IMR-90 (cell line): ENCODE data around the gene PDE4A. TPM values are rescaled to one million over a fixed set of nuclear protein-coding genes. Genes with fewer than 3 reads are reported as not detected.

Experiments
- ATAC-seq: fragments of 200-7000 bp; cut with Tn5 transposase; 2 replicates; pipeline ENCODE4 v1.9.1; 2020; ENCODE audit warnings: low read depth, mild to moderate bottlenecking, moderate library complexity
- BruUV-seq: library from RNA; stranded (reverse); fragments of 400-500 nt; replicated peaks from 2 replicates; lab custom pipeline; 2021; lab: Mats Ljungman, UMichigan
- CTCF ChIA-PET: fragments of 300-600 bp; formaldehyde crosslinking; extraction: SDS; loops from one replicate; lab custom pipeline; 2021; ENCODE audit warnings: antibody characterized with exemption; lab: Yijun Ruan, JAX
- POLR2A ChIA-PET: fragments of 300-600 bp; sonication (Branson Sonifier 250); formaldehyde crosslinking; loops from one replicate; lab custom pipeline; 2022; ENCODE audit warnings: antibody characterized with exemption; ENCODE audit not compliant: unreplicated experiment; lab: Charles Lee
- DNase-seq: peaks from one replicate; pipeline ENCODE4 v3.0.0; 2013
- H2AFZ ChIP-seq: replicated peaks from 2 replicates; pipeline ENCODE3; 2013; ENCODE audit warnings: low read length, mild to moderate bottlenecking; ENCODE audit not compliant: poor library complexity
- H2AK5ac ChIP-seq: 2 replicates; pipeline ENCODE4 v1.6.1; 2013; ENCODE audit warnings: low read depth, low read length, inconsistent platforms
- H2AK9ac ChIP-seq: replicated peaks from 2 replicates; pipeline ENCODE3; 2013; ENCODE audit warnings: mild to moderate bottlenecking, low read depth, low read length, moderate library complexity; ENCODE audit not compliant: poor library complexity
- H2BK120ac ChIP-seq: 2 replicates; pipeline ENCODE4 v1.6.1; 2013; ENCODE audit warnings: low read depth, low read length, inconsistent platforms
- H2BK15ac ChIP-seq: 3 replicates; pipeline ENCODE4 v1.6.1; 2013; ENCODE audit warnings: low read depth, low read length, inconsistent platforms
- H2BK20ac ChIP-seq: 2 replicates; pipeline ENCODE4 v1.6.1; 2013; ENCODE audit warnings: low read depth, mild to moderate bottlenecking, inconsistent platforms, low read length, moderate library complexity
- H2BK5ac ChIP-seq: 2 replicates; pipeline ENCODE4 v1.6.1; 2013; ENCODE audit warnings: mild to moderate bottlenecking, low read depth, low read length, inconsistent platforms; ENCODE audit not compliant: poor library complexity, severe bottlenecking
- H3K14ac ChIP-seq: replicated peaks from 2 replicates; pipeline ENCODE4 v1.6.1; 2013; ENCODE audit warnings: low read depth, low read length, inconsistent platforms
- H3K18ac ChIP-seq: 2 replicates; pipeline ENCODE4 v1.6.1; 2013; ENCODE audit warnings: low read depth, low read length, control low read depth
- H3K23ac ChIP-seq: 2 replicates; pipeline ENCODE4 v1.6.1; 2013; ENCODE audit warnings: low read depth, low read length, inconsistent platforms
- H3K27ac ChIP-seq: 2 replicates; pipeline ENCODE4 v1.5.1; 2013; ENCODE audit warnings: mild to moderate bottlenecking, control low read depth, low read length; ENCODE audit not compliant: insufficient read depth
- H3K27me3 ChIP-seq: 2 replicates; pipeline ENCODE4 v1.6.1; 2013; ENCODE audit warnings: low read length; ENCODE audit not compliant: control insufficient read depth, insufficient read depth
- H3K36me3 ChIP-seq: 2 replicates; pipeline ENCODE4 v1.6.1; 2013; ENCODE audit warnings: low read length, mixed read lengths; ENCODE audit not compliant: control insufficient read depth, insufficient read depth
- H3K4ac ChIP-seq: 2 replicates; pipeline ENCODE4 v1.6.1; 2013; ENCODE audit warnings: low read depth, low read length, inconsistent platforms
- H3K4me1 ChIP-seq: 2 replicates; pipeline ENCODE4 v1.6.1; 2013; ENCODE audit warnings: low read length, mixed read lengths; ENCODE audit not compliant: control insufficient read depth, insufficient read depth
- H3K4me2 ChIP-seq: 2 replicates; pipeline ENCODE4 v1.6.1; 2013; ENCODE audit warnings: low read depth, mild to moderate bottlenecking, control low read depth, low read length, moderate library complexity
- H3K4me3 ChIP-seq: 2 replicates; pipeline ENCODE4 v1.5.1; 2013; ENCODE audit warnings: low read depth, mild to moderate bottlenecking, control low read depth, low read length, moderate library complexity; ENCODE audit not compliant: insufficient read depth
- H3K56ac ChIP-seq: 2 replicates; pipeline ENCODE4 v1.6.1; 2013; ENCODE audit warnings: low read length, inconsistent platforms; ENCODE audit not compliant: insufficient read depth; ENCODE audit errors: extremely low read depth
- H3K79me1 ChIP-seq, 2 experiments: 2 replicates each; pipeline ENCODE4 v1.6.1; 2013; ENCODE audit warnings: low read length in 2 of 2, inconsistent platforms in 1 of 2, low read depth in 1 of 2
- H3K9ac ChIP-seq: 2 replicates; pipeline ENCODE4 v1.6.1; 2013; ENCODE audit warnings: low read depth, low read length, control low read depth
- H3K9me1 ChIP-seq: 2 replicates; pipeline ENCODE4 v1.6.1; 2013; ENCODE audit warnings: low read length, inconsistent platforms; ENCODE audit not compliant: insufficient read depth
- H3K9me3 ChIP-seq: 2 replicates; pipeline ENCODE4 v1.6.1; 2013; ENCODE audit warnings: low read length; ENCODE audit not compliant: control insufficient read depth, insufficient read depth
- H4K20me1 ChIP-seq: 2 replicates; pipeline ENCODE4 v1.6.1; 2013; ENCODE audit warnings: low read length, inconsistent platforms; ENCODE audit not compliant: insufficient read depth
- H4K5ac ChIP-seq: 2 replicates; pipeline ENCODE4 v1.6.1; 2013; ENCODE audit warnings: mild to moderate bottlenecking, low read depth, low read length, control low read depth
- H4K8ac ChIP-seq, 2 experiments: 2 replicates each; pipeline ENCODE4 v1.6.1; 2013; ENCODE audit warnings: low read depth in 2 of 2, low read length in 2 of 2, control low read depth in 1 of 2, inconsistent platforms in 1 of 2
- H4K91ac ChIP-seq: 2 replicates; pipeline ENCODE4 v1.6.1; 2013; ENCODE audit warnings: low read depth, low read length, inconsistent platforms; ENCODE audit not compliant: insufficient read depth
- CTCF ChIP-seq: conservative IDR thresholded peaks from 2 replicates; pipeline ENCODE4 v1.5.1; 2012; ENCODE audit warnings: mild to moderate bottlenecking, low read depth, low read length, improper control_type of control experiment
- RAD21 ChIP-seq: IDR thresholded peaks from 2 replicates; pipeline ENCODE4 v1.6.1; 2012; ENCODE audit warnings: low read length, improper control_type of control experiment
- SMC3 ChIP-seq: fragments of 150-350 bp; IDR thresholded peaks from 2 replicates; pipeline ENCODE4 v1.6.1; 2016; ENCODE audit warnings: low read depth, mild to moderate bottlenecking, antibody characterized with exemption, low read length, moderate library complexity
- USF2 ChIP-seq: fragments of 150-350 bp; IDR thresholded peaks from 2 replicates; pipeline ENCODE4 v1.6.1; 2017; ENCODE audit warnings: mild to moderate bottlenecking, antibody characterized with exemption, low read length, low read depth
- WGBS, 2 experiments: methylation state at CpG; one replicate each; pipeline versions ENCODE4 v1.1.5 to v1.1.7; 2013; ENCODE audit warnings: missing lambda C conversion rate in 2 of 2; ENCODE audit not compliant: insufficient read length in 1 of 2; ENCODE audit errors: extremely low coverage in 2 of 2; 5-methylcytosine and 5-hydroxymethylcytosine counted together
- dilution Hi-C: fragments of 300-500 bp; cut with HindIII; formaldehyde crosslinking; loops from one replicate; pipeline ENCODE4 v1.14.3; 2018; ENCODE audit warnings: low sequenced_read_pairs; ENCODE audit not compliant: unreplicated experiment
- in situ Hi-C: fragments of 300-500 bp; cut with MboI; formaldehyde crosslinking; loops from 3 replicates; pipeline ENCODE4 v1.14.3; 2019; ENCODE audit warnings: low sequenced_read_pairs, inconsistent platforms, mixed read lengths
- intact Hi-C: fragments of 100-400 bp; cut with micrococcal nuclease; formaldehyde crosslinking; loops from 2 replicates; pipeline ENCODE4 v1.10.0; 2022
- polyA plus RNA-seq, 3 experiments: library from polyadenylated mRNA; depleted of rRNA; stranded (reverse); fragments of >200 nt; gene quantifications; 2 replicates each; pipeline ENCODE4 v1.2.3, GENCODE V29; 2012; ENCODE audit warnings: low replicate concordance in 1 of 3
- total RNA-seq: library from RNA; depleted of rRNA; stranded (reverse); fragments of >200 nt; gene quantifications from 2 replicates; pipeline ENCODE4 v1.2.3, GENCODE V29; 2012
- TF ChIP-seq, protein P1 (sequence below): fragments of 150-350 bp; IDR thresholded peaks from 2 replicates; pipeline ENCODE4 v1.6.1; 2016; ENCODE audit warnings: low read depth, mild to moderate bottlenecking, low read length, moderate library complexity, borderline replicate concordance

PDE4A gene
- total and polyA plus RNA-seq, 2 of the 4 experiments (the other 2 are of a cell fraction): 1.8 to 7.0 TPM

- H3K56ac ChIP-seq: no peak overlapping the region
- H3K4me2 ChIP-seq: no peak overlapping the region
- H2AFZ ChIP-seq: peak overlapping the region; percentile 78
- peak; percentile 50 for DNase-seq
- ChIA-PET CTCF (interaction anchor here (1.2 kb wide), 1 partner anchor 11 kb away, joined by 4 read pairs; the partner anchor contains the start of gene S1PR5), POLR2A (interaction anchor here (0.6 kb wide), 1 partner anchor 60 kb away, joined by 3 read pairs; the partner anchor contains the start of gene KRI1)
- TF ChIP-seq SMC3 (0 out of 2 replicates have a peak, but pooled peaks have one; percentile 31), CTCF (peak; percentile 63), RAD21 (peak; percentile 58), USF2 (peak; percentile 45; the same call in 1 of the 2 replicates)
- TF ChIP-seq, protein P1, sequence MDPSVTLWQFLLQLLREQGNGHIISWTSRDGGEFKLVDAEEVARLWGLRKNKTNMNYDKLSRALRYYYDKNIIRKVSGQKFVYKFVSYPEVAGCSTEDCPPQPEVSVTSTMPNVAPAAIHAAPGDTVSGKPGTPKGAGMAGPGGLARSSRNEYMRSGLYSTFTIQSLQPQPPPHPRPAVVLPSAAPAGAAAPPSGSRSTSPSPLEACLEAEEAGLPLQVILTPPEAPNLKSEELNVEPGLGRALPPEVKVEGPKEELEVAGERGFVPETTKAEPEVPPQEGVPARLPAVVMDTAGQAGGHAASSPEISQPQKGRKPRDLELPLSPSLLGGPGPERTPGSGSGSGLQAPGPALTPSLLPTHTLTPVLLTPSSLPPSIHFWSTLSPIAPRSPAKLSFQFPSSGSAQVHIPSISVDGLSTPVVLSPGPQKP: no peak
- H2AK9ac ChIP-seq: peak overlapping the region; percentile 78
- no peak overlapping the region for H3K9ac ChIP-seq
- no peak overlapping the region for H3K4me3 ChIP-seq
- no TSS peak for BruUV-seq
- WGBS, 2 experiments: 25% methylated on average over 4 of the region's 17 CpGs; no CpG with 5 or more reads in 1 of the 2 experiments
- H3K4me1 ChIP-seq: peaks cover 3% of the 10 kb centered on the region; the same call in 1 of the 2 replicates
- in situ Hi-C loops: no loop called here
- no peaks in the 10 kb centered on the region for H3K36me3 ChIP-seq
- H3K27ac ChIP-seq: no peak overlapping the region
- intact Hi-C loops: no loop called here
- peak overlapping the region; percentile 73 for H3K23ac ChIP-seq
- H2BK15ac ChIP-seq: no peak overlapping the region
- dilution Hi-C loops: no loop called here
- H2AK5ac ChIP-seq: peak overlapping the region; percentile 8; the same call in 1 of the 2 replicates
- H4K20me1 ChIP-seq: no peaks in the 10 kb centered on the region
- H3K27me3 ChIP-seq: no peaks in the 10 kb centered on the region; the same call in 1 of the 2 replicates
- peak overlapping the region in 1 of 2 experiments; percentile 62; a peak in 1 of 4 replicates for H4K8ac ChIP-seq
- no peak overlapping the region for H2BK120ac ChIP-seq
- H4K91ac ChIP-seq: no peak overlapping the region
- H4K5ac ChIP-seq: no peak overlapping the region
- no peak overlapping the region for H3K4ac ChIP-seq
- no peak overlapping the region for H3K14ac ChIP-seq
- peaks cover 4 to 15% of the 10 kb centered on the region in 2 experiments; a peak in 3 of 4 replicates for H3K79me1 ChIP-seq
- no peak overlapping the region for H2BK5ac ChIP-seq
- no peaks in the 10 kb centered on the region for H3K9me3 ChIP-seq
- H3K9me1 ChIP-seq: 0 out of 2 replicates have a peak, but pooled peaks cover 3% of the 10 kb centered on the region
- no peak for ATAC-seq
- no peak overlapping the region for H3K18ac ChIP-seq
- H2BK20ac ChIP-seq: no peak overlapping the region
These were observed 85.4 kb downstream of the PDE4A start for GRCh38 chr19:10505583-10506229.
